ENCODE measurements around the gene OAS1.
"Not testable (repeated sequence)": the region's sequence is repeated elsewhere in the genome, so short reads cannot be mapped to it uniquely, and the experiment has no call there.

OAS1 gene

DNA sequence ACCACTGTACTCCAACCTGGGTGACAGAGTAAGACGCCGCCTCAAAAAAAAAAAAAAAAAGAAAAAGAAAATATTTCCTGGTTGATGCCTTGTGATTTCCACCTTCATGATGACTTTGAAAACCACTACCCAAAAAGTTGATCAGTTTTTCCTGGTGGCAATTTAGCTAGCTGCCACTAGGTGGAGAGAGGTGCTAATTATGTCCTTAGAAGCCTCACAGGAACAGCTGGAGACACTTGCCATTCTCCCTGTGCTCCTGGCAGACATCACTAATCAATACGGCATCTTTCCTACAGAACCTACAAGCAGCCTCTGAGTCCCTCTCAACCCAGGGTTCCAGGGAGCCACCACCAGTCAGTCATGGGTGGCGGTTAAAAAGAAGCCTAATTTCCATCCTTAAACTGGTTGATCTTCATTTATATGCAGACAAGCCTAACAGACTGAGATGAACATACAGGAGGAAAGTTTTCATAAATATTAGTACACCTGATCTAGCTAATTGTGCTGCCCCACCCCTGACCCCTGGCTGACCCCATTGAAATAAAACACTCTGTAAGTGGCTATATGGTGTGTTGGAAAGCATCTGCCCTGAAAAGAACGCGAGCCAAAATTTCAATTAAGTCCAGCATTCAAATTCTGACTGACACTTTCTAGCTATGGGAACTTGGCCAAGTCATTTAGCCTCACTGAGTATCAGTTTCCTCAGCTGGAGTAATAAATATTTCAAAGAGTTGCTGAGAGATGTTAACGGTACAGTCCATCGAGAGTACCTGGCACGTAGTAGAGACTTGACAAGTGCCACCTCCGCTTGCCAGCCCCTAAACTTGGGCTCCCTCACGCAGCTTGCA lies 6.2 kb upstream of the OAS1 start:
- peak; percentile 2 to 3 for DNase-seq (ENCODE audit: low read depth in 2 of 2)

DNA sequence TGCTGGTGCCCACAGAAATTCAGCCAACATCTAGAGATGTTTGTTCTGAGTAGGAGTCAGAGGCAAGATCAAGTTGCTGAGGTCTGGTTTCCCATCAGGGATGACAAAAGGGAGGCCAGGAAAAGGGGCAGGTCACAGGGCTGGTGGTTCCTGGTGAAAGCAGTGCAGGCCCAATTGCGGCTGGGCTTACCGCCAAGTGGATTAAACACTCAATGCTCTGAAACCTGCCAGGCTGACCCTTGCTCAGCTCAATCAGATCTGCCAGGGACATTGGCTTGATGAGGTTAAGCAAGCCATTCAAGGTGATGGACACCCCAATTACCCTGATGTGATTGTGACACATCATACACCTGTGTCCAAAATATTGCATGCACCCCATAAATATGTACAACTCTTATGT lies 5.5 kb upstream of the OAS1 start:
- no peak for DNase-seq (ENCODE audit: low read depth in 2 of 2)

DNA sequence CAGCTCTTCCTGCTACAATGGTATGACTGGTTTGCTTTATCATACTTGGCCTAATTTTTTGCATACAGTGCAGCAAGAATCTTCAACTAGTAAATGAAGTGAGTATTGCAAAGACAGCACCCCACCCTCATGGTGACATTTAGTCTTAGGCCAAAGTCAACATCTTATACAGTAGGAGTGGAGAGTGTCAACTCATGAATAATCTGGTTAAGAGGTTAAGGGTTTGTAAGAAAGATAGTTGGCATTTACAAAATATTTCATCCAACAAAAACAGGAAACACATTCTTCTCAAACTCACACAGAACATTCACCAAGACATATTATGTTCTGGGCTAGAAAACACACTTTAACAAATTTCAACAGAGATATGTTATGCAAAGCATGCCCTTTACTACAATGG lies 2.2 kb upstream of the OAS1 start:
- no peak for DNase-seq (ENCODE audit: low read depth in 2 of 2)

DNA sequence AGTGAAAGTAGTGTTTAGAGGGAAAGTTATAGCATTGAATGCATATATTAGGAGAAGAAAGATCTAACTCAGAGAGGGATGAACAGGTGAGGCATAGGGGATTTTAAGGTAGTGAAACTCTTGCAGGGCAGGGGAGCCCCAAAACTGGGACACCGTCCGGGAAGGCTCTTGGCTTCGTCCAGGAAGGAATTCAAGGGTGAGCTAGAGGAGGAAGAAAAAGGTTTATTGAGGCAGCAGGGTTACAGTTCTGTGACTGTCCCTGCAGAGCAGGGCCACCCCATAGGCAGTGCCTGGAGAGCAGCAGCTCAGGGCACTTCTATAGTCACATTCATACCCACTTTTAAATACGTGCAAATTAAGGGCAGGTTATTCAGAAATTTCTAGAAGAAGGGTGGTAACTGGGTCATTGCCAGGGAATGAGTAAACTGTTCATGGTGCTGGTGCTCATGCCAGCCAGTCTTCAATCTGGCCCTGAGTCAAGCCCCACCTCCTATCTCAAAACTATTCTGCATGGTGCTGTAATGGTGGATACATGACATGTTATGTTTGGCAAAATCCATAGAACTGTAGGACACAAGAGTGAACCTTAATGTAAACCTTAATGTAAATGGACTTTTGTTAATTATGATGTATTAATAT lies 1.2 kb upstream of the OAS1 start:
- DNase-seq (ENCODE audit: low read depth in 2 of 2) = no peak

DNA sequence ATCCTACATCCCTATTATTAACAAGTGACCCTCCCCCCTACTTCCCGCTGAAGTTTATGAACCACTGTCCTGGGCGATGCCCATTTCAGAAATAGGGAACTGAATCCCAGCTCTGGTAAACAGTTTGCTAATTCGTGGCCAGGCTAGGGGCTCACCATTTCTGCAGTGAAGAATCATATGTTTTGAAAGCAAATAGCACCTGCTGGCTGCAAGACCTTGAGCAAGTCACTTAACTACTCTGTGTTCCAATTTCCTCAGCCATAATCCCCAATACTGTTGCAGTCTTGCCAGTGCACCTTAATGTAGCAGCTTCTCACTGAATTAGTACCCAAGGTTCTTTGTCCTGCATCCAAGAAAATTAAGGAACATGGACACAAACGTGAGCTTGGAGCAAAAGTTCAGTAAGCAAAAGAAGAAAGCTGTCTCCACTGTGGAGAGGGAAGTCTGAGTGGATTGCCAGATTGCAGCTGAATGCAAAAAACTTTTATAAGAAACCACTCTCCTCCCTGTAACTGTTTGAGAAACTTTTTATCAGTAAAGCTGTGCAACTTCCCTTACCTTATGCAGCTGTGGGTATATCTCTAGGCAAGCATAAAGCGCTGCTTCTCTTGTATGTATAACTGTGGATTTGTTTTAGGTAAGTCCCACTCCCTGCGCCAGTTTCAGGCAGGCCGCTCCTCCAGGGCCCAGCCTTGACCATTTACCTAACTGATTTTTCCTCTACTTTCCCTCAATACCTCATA lies 824 bp downstream of the OAS1 start:
- no peak for DNase-seq (ENCODE audit: low read depth in 2 of 2)

DNA sequence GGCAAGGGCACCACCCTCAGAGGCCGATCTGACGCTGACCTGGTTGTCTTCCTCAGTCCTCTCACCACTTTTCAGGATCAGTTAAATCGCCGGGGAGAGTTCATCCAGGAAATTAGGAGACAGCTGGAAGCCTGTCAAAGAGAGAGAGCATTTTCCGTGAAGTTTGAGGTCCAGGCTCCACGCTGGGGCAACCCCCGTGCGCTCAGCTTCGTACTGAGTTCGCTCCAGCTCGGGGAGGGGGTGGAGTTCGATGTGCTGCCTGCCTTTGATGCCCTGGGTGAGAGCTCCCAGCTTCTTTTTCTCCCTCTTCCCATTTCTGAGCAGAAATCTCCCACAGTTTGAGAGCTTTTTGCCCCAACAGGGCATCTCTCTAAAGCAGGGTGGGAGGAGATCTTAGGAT lies 1.8 kb downstream of the OAS1 start:
- DNase-seq (ENCODE audit: low read depth in 2 of 2) = no peak

DNA sequence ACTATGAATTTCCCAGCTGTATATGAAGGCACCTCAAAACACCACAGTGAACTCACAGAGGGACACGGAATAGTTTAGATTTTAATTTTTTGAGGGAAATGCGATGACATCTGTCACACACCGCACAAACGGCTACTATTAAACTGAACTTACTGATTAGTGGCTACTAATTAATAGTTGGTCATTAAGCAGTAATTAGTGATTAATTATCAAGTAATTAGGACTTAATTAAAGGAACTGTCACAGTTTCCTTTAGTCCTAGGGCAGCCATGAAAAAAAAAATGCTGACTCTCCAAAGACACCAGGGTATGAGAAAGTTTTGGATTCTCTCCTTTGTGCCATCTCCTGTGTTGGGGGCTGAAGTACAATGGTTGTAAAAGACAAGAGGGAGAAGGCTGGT lies 2.9 kb downstream of the OAS1 start:
- no peak for DNase-seq (ENCODE audit: low read depth in 2 of 2)

DNA sequence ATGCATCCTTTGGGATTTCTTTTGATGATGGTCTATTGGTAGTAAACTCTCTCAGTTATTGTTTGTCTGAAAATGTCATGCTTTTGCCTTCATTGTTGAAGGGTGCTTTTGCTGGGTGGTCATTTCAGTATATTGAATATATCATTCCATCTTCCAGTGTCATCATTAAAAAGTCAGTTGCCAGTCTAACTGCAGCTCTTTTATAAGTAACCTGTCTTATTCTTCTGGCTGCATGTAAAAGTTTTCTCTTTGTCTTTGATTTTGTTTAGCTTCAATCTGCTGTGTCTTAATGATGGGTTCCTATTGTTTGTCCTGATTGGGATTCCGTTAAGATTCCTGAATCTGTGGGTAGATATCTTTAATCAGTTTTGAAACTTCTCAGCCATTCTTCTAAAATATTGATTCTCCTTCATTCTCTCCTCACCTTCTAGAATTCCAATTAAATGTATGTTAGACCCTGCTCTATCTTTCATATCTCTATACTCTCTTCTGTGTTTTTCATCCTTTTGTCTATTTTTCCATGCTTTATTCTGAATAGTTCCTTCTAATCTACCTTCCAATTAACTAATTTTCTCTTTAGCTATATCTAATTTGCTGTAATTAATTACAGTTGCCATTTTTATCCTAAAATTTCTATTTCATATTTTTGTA lies 6.4 kb downstream of the OAS1 start:
- DNase-seq (ENCODE audit: low read depth in 2 of 2) = no peak

DNA sequence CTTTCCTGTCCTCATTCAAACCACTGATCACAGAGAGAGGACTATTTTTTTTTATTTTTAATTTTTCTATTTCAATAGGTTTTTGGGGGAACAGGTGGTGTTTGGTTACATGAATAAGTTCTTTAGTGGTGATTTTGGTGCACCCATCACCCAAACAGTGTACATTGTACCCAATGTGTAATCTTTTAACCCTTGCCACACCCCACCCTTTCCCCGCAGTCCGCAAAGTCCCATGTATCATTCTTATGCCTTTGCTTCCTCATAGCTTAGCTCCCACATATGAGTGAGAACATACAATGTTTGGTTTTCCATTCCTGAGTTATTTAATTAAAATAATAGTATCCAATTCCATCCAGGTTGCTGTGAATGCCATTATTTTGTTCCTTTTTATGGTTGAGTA lies 7.1 kb downstream of the OAS1 start:
- DNase-seq (ENCODE audit: low read depth in 2 of 2) = not testable (repeated sequence)

DNA sequence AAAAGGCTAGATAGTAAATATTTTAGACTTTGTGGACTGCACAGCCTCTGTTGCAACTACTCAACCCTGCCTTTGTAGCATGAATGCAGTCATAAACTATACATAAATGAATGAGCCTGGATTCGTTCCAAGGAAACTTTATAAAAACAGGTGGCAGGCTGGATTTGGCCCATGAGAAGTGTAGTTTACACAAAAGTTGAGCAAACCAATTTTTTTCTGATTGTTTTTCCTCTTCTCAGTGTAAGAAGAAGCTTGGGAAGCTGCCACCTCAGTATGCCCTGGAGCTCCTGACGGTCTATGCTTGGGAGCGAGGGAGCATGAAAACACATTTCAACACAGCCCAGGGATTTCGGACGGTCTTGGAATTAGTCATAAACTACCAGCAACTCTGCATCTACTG lies 9.5 kb downstream of the OAS1 start:
- DNase-seq (ENCODE audit: low read depth in 2 of 2) = no peak

DNA sequence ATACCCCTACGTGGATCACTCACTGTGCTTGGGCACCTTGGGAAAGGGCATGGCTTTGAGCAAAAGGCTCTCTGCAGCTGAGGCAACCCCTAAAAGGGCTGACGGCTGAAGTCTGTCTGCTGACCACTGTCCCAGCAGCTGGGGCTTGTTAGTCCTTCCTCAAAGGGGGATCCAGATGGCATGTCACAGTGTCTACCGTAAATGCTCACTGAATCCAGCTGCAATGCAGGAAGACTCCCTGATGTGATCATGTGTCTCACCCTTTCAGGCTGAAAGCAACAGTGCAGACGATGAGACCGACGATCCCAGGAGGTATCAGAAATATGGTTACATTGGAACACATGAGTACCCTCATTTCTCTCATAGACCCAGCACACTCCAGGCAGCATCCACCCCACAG lies 12.4 kb downstream of the OAS1 start:
- no peak for DNase-seq (ENCODE audit: low read depth in 2 of 2)

DNA sequence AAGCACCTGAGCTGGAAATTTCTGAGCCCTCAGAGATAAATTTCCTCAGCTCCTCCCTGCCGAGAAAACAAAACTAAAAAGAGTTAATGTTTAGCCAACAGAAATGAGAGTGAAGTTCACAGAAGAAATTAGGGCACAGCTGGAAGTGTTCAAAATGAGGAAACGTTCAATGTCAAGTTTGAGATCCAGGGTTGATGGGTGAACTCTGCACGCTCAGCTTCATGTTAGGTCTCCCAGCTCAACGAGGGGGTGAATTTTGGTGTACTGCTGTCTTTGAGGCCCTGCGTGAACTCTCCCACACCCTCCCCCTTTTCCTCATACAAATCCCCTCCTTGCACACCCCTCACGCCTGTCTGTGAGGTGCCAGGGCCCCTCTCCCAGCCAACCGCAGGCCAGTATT lies 18.2 kb downstream of the OAS1 start:
- no peak for DNase-seq (ENCODE audit: low read depth in 2 of 2)

DNA sequence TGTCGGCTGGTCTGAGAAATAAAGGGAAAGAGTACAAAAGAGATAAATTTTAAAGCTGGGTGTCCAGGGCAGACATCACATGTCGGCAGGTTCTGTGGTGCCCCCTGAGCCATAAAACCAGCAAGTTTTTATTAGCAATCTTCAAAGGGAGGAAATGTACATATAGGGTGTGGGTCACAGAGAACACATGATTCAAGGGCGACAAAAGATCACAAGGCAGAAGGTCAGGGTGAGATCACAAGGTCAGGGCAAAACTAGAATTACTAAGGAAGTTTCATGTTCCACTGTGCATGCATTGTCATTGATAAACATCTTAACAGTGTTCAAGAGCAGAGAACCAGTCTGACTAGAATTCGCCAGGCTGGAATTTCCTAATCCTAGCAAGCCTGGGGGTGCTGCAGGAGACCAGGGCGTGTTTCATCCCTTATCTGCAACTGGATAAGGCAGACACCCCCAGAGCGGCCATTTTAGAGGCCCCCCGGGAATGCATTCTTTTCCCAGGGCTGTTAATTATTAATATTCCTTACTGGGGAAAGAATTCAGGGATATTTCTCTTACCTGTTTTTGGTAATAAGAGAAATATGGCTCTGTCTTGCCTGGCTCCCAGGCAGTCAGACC lies 19.8 kb downstream of the OAS1 start:
- DNase-seq (ENCODE audit: low read depth in 2 of 2) = not testable (repeated sequence)

DNA sequence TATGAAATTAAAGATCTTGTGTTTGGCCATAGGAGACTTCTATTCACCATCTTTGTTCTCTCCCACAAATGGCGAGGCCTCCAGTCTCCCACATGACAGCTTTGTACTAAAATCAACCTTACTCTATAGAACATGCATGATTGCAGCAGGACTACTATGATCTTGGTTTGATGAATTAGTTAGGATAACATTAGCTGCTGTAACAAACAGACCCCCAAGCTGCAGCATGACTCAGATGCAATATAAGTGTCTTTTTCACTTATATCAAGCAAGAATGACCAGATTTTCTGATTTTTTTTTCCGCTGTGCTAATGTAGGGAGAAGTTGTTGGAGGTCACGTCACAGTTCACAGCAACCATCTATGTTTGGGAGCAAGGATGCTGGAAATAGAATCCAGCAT lies 20.7 kb downstream of the OAS1 start:
- no peak for DNase-seq (ENCODE audit: low read depth in 2 of 2)

DNA sequence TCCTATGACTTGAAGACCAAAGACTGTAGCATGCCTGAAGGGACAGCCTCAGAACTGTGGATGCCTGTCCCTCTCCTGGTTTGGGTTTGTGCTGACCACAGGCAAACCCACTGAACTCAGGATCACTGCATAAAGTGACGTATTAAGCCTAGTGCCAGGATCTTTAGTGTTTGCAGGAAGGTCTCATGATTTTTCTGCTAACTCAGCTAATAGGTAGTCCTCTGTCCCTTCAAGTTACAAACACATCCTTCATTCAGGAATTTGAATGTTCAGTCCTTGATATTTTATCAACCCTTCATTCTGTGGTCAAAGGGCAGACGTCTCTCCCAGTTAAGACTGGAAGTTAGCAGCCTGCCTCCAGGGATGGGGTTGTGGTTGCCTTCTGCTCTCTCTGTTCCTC lies 21.2 kb downstream of the OAS1 start:
- no peak for DNase-seq (ENCODE audit: low read depth in 2 of 2)

DNA sequence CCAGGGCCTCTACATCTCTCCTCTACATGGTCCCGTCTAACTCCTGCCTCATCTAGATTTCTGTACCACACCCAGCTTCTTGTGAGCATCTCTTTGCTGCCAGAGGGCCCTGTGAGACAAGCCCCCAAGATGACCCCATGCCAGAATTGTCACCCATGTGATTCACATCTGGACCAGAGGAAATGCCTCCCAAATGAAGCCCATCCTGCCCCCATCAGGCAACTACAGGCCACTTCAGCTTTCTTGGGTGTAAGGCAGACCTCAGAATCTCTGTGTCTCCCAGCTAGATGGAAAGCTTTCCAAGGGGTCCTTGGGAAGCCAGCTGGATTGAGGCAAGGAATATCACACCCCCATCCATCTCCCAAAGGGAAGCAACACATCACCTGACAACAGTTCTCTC lies 22.2 kb downstream of the OAS1 start:
- no peak for DNase-seq (ENCODE audit: low read depth in 2 of 2)

DNA sequence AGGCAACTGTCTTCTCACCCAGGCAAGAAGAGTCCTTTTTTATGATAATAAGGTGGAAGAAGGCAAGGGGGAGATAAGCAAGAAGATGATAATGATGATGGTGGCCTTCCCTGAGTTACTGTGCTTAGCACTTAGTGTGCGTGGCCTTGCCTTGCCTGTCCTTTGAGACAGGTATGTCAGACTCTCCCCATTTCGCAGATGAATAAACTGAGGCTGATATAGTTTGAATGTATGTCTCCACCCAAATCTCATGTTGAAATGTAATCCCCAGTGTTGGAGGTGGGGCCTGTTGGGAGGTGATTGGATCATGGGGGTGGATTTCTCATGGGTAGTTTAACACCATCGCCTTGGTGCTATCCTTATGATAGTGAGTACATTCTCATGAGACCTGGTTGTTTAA lies 23.0 kb downstream of the OAS1 start:
- no peak for DNase-seq (ENCODE audit: low read depth in 2 of 2)

DNA sequence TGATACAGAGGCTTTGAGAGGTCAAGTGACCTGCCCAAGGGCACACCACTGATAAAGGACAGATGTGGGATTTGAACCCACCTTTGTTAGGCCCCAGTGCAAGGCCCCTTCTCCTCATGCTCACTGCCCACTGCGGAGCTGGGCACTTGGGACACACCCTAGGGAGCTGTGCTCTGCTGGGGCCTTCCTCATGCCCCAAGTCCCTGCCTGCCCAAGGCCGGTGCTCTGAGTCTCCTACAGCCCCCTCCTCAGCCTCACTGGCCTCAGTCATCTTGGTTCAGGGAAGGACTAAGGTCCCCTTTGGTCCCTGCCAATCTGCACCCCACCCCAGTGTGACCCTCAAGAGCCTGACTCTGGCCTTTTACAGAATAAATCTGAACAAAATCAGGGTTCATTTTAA lies 23.6 kb downstream of the OAS1 start:
- DNase-seq (ENCODE audit: low read depth in 2 of 2) = no peak

DNA sequence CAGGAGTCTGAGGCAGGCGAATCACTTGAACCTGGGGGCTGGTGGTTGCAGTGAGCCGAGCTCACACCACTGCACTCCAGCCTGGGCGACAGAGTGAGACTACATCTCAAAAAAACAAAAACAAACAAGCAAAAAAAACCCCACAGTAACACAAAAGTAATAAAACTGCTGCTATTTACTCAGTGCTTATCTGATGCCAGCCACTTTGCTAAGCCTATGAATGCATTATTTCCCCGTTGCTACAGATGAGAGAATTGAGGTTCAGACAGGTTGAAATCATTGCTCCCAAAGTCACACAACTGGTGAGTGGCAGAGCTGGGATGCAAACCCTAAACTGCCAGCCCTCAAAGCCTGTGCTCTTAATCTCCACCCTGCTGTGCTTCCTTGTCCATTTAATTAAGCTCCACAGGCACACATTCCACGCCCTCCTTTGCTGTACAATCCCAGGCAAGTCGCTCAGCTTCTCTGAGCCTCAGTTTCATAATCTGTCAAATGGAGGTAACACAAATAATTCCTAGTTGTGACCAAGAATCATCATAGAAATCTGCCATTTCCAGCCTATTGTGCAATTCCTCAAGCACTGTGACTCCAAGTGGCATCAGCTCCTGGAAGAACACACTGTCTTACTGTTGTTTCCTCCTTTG lies 25.8 kb downstream of the OAS1 start:
- no peak for DNase-seq (ENCODE audit: low read depth in 2 of 2)

DNA sequence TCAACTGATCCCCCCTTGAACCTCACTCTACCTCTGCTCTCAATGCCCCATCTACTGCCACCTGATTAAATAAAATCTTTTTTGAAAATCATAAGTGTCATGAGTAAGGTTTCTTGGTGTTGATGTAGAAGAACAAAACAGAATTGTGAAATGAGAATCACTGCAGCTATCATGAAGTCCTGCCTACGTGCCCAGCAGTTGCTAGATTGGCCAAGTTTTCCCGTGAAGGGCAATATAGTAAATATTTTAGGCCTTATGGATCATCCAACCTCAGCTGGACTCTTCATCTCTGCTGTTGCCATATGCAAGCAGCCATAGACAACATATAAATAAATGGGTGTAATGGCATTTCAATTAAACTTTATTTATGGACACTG lies 26.4 kb downstream of the OAS1 start:
- DNase-seq (ENCODE audit: low read depth in 2 of 2) = no peak

DNA sequence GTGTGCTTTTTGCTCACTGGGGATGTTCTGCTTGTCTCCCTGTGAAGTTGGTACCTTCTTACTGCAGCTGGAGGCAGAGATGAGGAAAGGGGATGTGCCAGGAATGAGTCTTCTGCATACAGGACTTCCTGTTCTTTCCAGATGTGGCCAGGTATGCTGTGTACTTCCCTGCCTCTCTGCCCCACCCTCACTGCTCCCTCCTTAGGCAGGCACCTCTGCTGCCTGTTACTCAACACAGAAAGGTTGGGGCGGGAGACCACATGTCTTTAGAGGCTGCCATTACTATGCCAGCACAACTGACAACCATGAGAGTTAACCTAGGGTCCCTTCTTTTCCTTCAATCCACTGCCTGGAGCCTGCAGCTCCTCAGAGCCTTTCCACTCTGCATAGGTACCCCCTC lies 29.5 kb downstream of the OAS1 start:
- DNase-seq (ENCODE audit: low read depth in 2 of 2) = no peak

DNA sequence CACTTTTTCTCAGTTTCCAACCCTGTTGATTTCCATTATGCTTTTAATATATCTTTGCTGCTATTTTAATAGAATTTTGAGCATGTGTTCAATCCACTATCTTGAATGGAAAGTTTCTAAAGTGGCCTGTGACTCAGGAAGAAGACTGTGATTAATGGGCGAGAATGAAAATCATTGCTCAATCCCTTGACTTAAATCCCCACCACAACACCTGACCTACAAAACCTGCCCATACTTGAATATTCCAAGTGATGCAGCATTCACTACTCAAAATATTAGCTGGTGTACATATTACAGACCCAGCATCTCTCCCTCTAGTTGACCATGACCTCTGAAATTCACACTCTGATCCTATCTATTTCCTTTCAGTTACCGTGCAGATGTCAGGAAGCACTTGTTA lies 30.2 kb downstream of the OAS1 start:
- DNase-seq (ENCODE audit: low read depth in 2 of 2) = no peak

Data from fibroblast of skin of left quadriceps (primary cell).